ENCODE measurements around the gene PRKCA.
"Not testable (repeated sequence)": the region's sequence is repeated elsewhere in the genome, so short reads cannot be mapped to it uniquely, and the experiment has no call there.

PRKCA gene

GRCh38 chr17:66351033-66351432 lies 48.6 kb downstream of the PRKCA start:
- WGBS (ENCODE audit: insufficient coverage, insufficient read length) = no CpG with 5 or more reads among the region's 5 CpGs
- DNase-seq (ENCODE audit: low read depth, low spot score) = no peak
- Histone ChIP-seq H3K27ac (ENCODE audit: low read length) (no peak overlapping the region), H3K9me3 (ENCODE audit: control insufficient read depth, insufficient read depth, low read length) (no peaks in the 10 kb centered on the region), H3K4me3 (ENCODE audit: low read length) (no peak overlapping the region), H3K36me3 (ENCODE audit: control insufficient read depth, insufficient read depth, low read length) (no peaks in the 10 kb centered on the region), H3K4me1 (ENCODE audit: control insufficient read depth, insufficient read depth, low read length) (no peaks in the 10 kb centered on the region; the same call in none of the 2 replicates), H3K27me3 (ENCODE audit: control insufficient read depth, insufficient read depth, low read length) (no peaks in the 10 kb centered on the region)

- H3K27me3 ChIP-seq (ENCODE audit: control insufficient read depth, insufficient read depth, low read length) = no peaks in the 10 kb centered on the region
- no peak for DNase-seq (ENCODE audit: low read depth, low spot score)
- H3K9me3 ChIP-seq (ENCODE audit: control insufficient read depth, insufficient read depth, low read length) = no peaks in the 10 kb centered on the region
- H3K4me3 ChIP-seq (ENCODE audit: low read length) = no peak overlapping the region
- H3K4me1 ChIP-seq (ENCODE audit: control insufficient read depth, insufficient read depth, low read length) = no peaks in the 10 kb centered on the region; the same call in none of the 2 replicates
- no peaks in the 10 kb centered on the region for H3K36me3 ChIP-seq (ENCODE audit: control insufficient read depth, insufficient read depth, low read length)
- H3K27ac ChIP-seq (ENCODE audit: low read length) = no peak overlapping the region
- WGBS (ENCODE audit: insufficient coverage, insufficient read length) = no CpG with 5 or more reads among the region's 6 CpGs
Observed at GRCh38 chr17:66351701-66352100, 49.3 kb downstream of the PRKCA start.

GRCh38 chr17:66353937-66354401 lies 51.6 kb downstream of the PRKCA start:
- no peaks in the 10 kb centered on the region for H3K36me3 ChIP-seq (ENCODE audit: control insufficient read depth, insufficient read depth, low read length)
- no peaks in the 10 kb centered on the region for H3K9me3 ChIP-seq (ENCODE audit: control insufficient read depth, insufficient read depth, low read length)
- no peak overlapping the region for H3K27ac ChIP-seq (ENCODE audit: low read length)
- H3K27me3 ChIP-seq (ENCODE audit: control insufficient read depth, insufficient read depth, low read length) = no peaks in the 10 kb centered on the region
- no peak overlapping the region for H3K4me3 ChIP-seq (ENCODE audit: low read length)
- WGBS (ENCODE audit: insufficient coverage, insufficient read length) = no CpG with 5 or more reads among the region's 6 CpGs
- peaks cover 2% of the 10 kb centered on the region for H3K4me1 ChIP-seq (ENCODE audit: control insufficient read depth, insufficient read depth, low read length)
- no peak for DNase-seq (ENCODE audit: low read depth, low spot score)

GRCh38 chr17:66354472-66354871 lies 52.1 kb downstream of the PRKCA start:
- no peak overlapping the region for H3K27ac ChIP-seq (ENCODE audit: low read length)

GRCh38 chr17:66354981-66355380 lies 52.6 kb downstream of the PRKCA start:
- Histone ChIP-seq H3K4me3 (ENCODE audit: low read length) (no peak overlapping the region), H3K36me3 (ENCODE audit: control insufficient read depth, insufficient read depth, low read length) (no peaks in the 10 kb centered on the region), H3K27me3 (ENCODE audit: control insufficient read depth, insufficient read depth, low read length) (no peaks in the 10 kb centered on the region), H3K9me3 (ENCODE audit: control insufficient read depth, insufficient read depth, low read length) (no peaks in the 10 kb centered on the region), H3K27ac (ENCODE audit: low read length) (no peak overlapping the region), H3K4me1 (ENCODE audit: control insufficient read depth, insufficient read depth, low read length) (peaks cover 2% of the 10 kb centered on the region; the same call in 1 of the 2 replicates)
- no peak for DNase-seq (ENCODE audit: low read depth, low spot score)
- WGBS (ENCODE audit: insufficient coverage, insufficient read length) = no CpG with 5 or more reads among the region's 5 CpGs

More at GRCh38 chr17:66354472-66354871, 52.1 kb downstream of the PRKCA start:
- WGBS (ENCODE audit: insufficient coverage, insufficient read length) = no CpG with 5 or more reads among the region's 3 CpGs
- Histone ChIP-seq H3K9me3 (ENCODE audit: control insufficient read depth, insufficient read depth, low read length) (no peaks in the 10 kb centered on the region), H3K4me3 (ENCODE audit: low read length) (no peak overlapping the region), H3K27me3 (ENCODE audit: control insufficient read depth, insufficient read depth, low read length) (no peaks in the 10 kb centered on the region), H3K4me1 (ENCODE audit: control insufficient read depth, insufficient read depth, low read length) (peaks cover 2% of the 10 kb centered on the region; the same call in 1 of the 2 replicates), H3K36me3 (ENCODE audit: control insufficient read depth, insufficient read depth, low read length) (no peaks in the 10 kb centered on the region)
- DNase-seq (ENCODE audit: low read depth, low spot score) = no peak

- no peaks in the 10 kb centered on the region for H3K9me3 ChIP-seq (ENCODE audit: control insufficient read depth, insufficient read depth, low read length)
- no peaks in the 10 kb centered on the region for H3K27me3 ChIP-seq (ENCODE audit: control insufficient read depth, insufficient read depth, low read length)
- WGBS (ENCODE audit: insufficient coverage, insufficient read length) = no CpG with 5 or more reads among the region's 2 CpGs
- H3K36me3 ChIP-seq (ENCODE audit: control insufficient read depth, insufficient read depth, low read length) = no peaks in the 10 kb centered on the region
- no peak overlapping the region for H3K27ac ChIP-seq (ENCODE audit: low read length)
- DNase-seq (ENCODE audit: low read depth, low spot score) = no peak
- H3K4me1 ChIP-seq (ENCODE audit: control insufficient read depth, insufficient read depth, low read length) = 0 out of 2 replicates have a peak, but pooled peaks cover 5% of the 10 kb centered on the region
- no peak overlapping the region for H3K4me3 ChIP-seq (ENCODE audit: low read length)
Observed at GRCh38 chr17:66355510-66355909, 53.1 kb downstream of the PRKCA start.

DNA sequence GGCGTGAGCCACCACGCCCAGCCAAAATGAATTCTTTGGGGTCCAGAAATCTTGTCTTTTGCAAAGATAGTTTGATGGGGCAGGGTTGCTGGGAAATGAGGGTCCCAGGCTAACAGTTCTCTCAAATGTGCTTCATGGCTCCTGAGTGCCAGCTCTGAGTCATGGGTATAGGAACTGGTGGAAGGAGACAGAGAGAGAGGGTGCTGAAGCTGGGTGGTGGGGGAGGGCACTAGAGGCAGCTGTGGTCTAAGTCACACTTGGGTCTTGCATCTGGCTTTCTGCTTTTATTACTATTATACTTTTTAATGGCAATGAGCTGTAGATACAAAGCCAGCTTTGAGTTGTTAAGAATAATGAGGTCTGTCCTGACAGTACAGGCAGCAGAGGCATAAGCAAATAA lies 54.6 kb downstream of the PRKCA start:
- H3K36me3 ChIP-seq (ENCODE audit: control insufficient read depth, insufficient read depth, low read length) = no peaks in the 10 kb centered on the region
- no peak for DNase-seq (ENCODE audit: low read depth, low spot score)
- no CpG with 5 or more reads among the region's 2 CpGs for WGBS (ENCODE audit: insufficient coverage, insufficient read length)
- H3K4me3 ChIP-seq (ENCODE audit: low read length) = no peak overlapping the region
- H3K4me1 ChIP-seq (ENCODE audit: control insufficient read depth, insufficient read depth, low read length) = 0 out of 2 replicates have a peak, but pooled peaks cover 5% of the 10 kb centered on the region
- H3K9me3 ChIP-seq (ENCODE audit: control insufficient read depth, insufficient read depth, low read length) = no peaks in the 10 kb centered on the region
- H3K27me3 ChIP-seq (ENCODE audit: control insufficient read depth, insufficient read depth, low read length) = no peaks in the 10 kb centered on the region
- H3K27ac ChIP-seq (ENCODE audit: low read length) = no peak overlapping the region

- WGBS (ENCODE audit: insufficient coverage, insufficient read length) = no CpG with 5 or more reads among the region's 2 CpGs
- 0 out of 2 replicates have a peak, but pooled peaks cover 5% of the 10 kb centered on the region for H3K4me1 ChIP-seq (ENCODE audit: control insufficient read depth, insufficient read depth, low read length)
- no peak overlapping the region for H3K4me3 ChIP-seq (ENCODE audit: low read length)
- no peaks in the 10 kb centered on the region for H3K9me3 ChIP-seq (ENCODE audit: control insufficient read depth, insufficient read depth, low read length)
- H3K36me3 ChIP-seq (ENCODE audit: control insufficient read depth, insufficient read depth, low read length) = no peaks in the 10 kb centered on the region
- no peak overlapping the region for H3K27ac ChIP-seq (ENCODE audit: low read length)
- no peak for DNase-seq (ENCODE audit: low read depth, low spot score)
- H3K27me3 ChIP-seq (ENCODE audit: control insufficient read depth, insufficient read depth, low read length) = no peaks in the 10 kb centered on the region
Observed at GRCh38 chr17:66359351-66359750, 56.9 kb downstream of the PRKCA start.

DNA sequence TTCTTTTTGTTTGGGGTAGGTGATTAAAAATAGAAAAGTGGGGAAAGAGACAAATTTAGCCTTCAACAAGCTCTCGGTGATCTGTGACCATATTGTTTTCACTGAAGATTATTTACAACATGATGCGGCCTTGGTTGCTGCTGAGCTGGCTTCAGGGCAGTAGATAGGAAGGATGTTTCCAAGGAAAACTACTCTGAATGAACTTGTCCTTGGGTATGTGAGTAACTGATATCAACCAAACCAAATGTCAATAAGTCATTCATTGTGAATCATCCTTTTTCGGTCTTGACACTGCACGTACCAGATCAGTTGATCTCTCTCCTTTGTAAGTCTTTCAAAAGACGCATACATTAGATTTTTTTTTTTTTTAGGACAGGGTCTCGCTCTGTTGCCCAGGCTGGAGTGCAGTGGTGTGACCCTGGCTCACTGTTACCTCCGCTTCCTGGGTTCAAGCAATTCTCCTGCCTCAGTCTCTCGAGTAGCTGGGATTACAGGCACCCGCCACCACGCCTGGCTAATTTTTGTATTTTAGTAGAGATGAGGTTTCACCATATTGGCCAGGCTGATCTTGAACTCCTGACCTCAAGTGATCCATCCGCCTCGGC lies 58.6 kb downstream of the PRKCA start:
- not testable (repeated sequence) for H3K4me1 ChIP-seq (ENCODE audit: control insufficient read depth, insufficient read depth, low read length); H3K36me3 ChIP-seq (ENCODE audit: control insufficient read depth, insufficient read depth, low read length); DNase-seq (ENCODE audit: low read depth, low spot score); H3K27me3 ChIP-seq (ENCODE audit: control insufficient read depth, insufficient read depth, low read length); H3K27ac ChIP-seq (ENCODE audit: low read length); H3K9me3 ChIP-seq (ENCODE audit: control insufficient read depth, insufficient read depth, low read length); H3K4me3 ChIP-seq (ENCODE audit: low read length)
- WGBS (ENCODE audit: insufficient coverage, insufficient read length) = no CpG with 5 or more reads among the region's 12 CpGs

DNA sequence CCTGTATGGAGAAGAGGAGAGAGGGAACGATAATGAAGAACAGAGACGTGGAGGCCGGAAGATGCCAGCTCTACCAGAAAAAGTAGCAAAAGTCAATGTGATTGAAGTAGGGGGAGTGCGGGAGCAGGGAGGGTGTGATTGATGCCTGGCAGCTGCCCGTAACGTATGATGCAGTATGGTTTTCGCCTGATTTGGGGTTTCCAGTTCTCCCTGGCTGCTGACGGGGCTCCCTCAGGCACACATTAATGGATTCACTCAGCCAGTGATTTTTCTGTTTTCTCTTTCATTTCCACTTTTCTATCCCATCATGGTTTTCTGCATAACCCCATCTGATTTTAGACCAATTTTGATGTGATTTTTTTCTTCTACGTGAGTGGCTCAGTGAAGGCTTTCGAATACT lies 62.1 kb downstream of the PRKCA start:
- H3K27me3 ChIP-seq (ENCODE audit: control insufficient read depth, insufficient read depth, low read length) = no peaks in the 10 kb centered on the region
- H3K27ac ChIP-seq (ENCODE audit: low read length) = no peak overlapping the region
- WGBS (ENCODE audit: insufficient coverage, insufficient read length) = no CpG with 5 or more reads among the region's 10 CpGs
- H3K4me3 ChIP-seq (ENCODE audit: low read length) = no peak overlapping the region
- no peaks in the 10 kb centered on the region for H3K36me3 ChIP-seq (ENCODE audit: control insufficient read depth, insufficient read depth, low read length)
- no peaks in the 10 kb centered on the region for H3K9me3 ChIP-seq (ENCODE audit: control insufficient read depth, insufficient read depth, low read length)
- no peak for DNase-seq (ENCODE audit: low read depth, low spot score)
- 0 out of 2 replicates have a peak, but pooled peaks cover 2% of the 10 kb centered on the region for H3K4me1 ChIP-seq (ENCODE audit: control insufficient read depth, insufficient read depth, low read length)

DNA sequence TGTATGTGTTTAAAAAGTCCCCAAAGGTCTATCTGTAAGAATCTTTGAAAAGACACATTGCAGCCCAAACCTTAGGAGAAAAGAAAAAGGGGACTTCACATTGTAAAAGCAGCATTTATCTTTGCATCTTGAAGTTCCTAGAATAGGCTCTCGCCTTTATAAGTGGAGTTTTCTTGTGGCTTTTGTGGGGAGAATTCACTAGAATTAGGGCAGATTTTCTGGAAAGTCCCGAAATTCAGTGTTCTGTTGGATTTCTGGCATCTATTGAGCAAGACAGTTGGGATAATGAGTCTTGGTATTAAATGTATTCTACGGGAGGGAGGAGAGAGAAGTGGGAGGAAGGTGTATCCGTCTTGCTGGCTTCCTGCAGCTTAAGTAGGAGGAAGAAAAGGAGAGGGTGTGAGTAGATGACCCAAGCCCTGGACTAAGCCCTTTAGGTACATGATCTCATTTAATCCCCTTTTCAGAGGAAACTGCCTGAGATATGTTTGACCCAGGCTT lies 62.6 kb downstream of the PRKCA start:
- H3K36me3 ChIP-seq (ENCODE audit: control insufficient read depth, insufficient read depth, low read length) = no peaks in the 10 kb centered on the region
- no peak overlapping the region for H3K4me3 ChIP-seq (ENCODE audit: low read length)
- H3K4me1 ChIP-seq (ENCODE audit: control insufficient read depth, insufficient read depth, low read length) = 0 out of 2 replicates have a peak, but pooled peaks cover 2% of the 10 kb centered on the region
- DNase-seq (ENCODE audit: low read depth, low spot score) = no peak
- H3K9me3 ChIP-seq (ENCODE audit: control insufficient read depth, insufficient read depth, low read length) = no peaks in the 10 kb centered on the region
- no peak overlapping the region for H3K27ac ChIP-seq (ENCODE audit: low read length)
- WGBS (ENCODE audit: insufficient coverage, insufficient read length) = no CpG with 5 or more reads among the region's 4 CpGs
- H3K27me3 ChIP-seq (ENCODE audit: control insufficient read depth, insufficient read depth, low read length) = no peaks in the 10 kb centered on the region

Measured in iPS DF 6.9 (cell line).